NCI-H2107 (cell line): ENCODE measurements around the gene PRIM2.
"Not testable (repeated sequence)": the region's sequence is repeated elsewhere in the genome, so short reads cannot be mapped to it uniquely, and the experiment has no call there.

Experiments
- DNase-seq: peaks from one replicate; lab custom pipeline; 2025; lab: John Stamatoyannopoulos, UW

Gene PRIM2

DNA sequence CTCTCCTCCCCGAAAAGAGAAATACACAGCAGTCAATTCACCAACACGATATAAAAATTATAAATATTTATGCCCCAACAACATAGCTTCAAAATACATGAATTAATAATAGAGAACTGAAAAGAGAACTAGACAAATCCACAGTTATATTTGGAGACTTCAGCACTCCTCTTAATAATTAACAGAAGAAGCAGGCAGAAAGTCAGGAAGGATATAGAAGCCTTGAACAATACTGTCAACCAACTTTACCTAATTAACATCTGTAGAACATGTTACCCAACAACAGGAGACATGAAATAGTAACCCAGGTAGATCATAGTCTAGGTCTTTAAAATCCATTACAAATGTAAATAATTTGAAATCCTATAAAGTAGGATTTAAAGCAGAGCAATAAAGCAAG is 293.2 kb downstream of the PRIM2 start:
- not testable (repeated sequence) for DNase-seq

DNA sequence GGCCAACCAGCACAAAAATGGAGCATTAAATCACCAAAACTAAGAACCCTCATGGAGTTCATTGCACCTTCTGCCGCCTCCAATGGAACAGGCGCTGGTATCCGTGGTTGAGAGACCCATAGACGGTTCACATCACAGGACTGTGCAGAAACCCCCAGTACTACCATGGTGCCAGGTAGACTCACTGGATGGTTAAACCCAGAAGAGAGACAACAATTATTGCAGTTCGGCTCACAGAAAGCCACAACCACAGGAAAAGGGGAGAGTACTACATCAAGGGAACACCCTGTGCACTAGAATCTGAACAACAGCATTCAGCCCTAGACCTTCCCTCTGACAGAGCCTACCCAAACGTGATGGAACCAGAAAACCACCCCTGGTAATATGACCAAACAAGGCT is 301.5 kb downstream of the PRIM2 start:
- not testable (repeated sequence) for DNase-seq

DNA sequence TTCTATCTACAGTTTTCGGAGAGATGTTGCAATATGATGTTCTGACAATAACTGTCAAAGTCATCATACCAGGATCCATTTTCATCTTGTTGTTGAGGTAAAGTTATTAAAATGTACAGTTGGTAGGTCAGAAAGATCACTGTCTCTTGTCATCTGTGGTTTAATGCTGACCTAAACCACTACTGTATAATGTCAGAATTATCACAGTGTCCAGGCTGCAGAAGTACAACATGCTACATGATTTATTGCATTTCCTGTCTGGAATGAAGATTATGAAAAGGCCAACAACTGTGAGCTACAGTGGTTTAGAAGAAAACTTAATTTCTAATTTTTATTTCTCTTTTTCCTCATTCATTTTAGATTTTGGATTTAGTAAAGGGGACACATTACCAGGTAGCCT is 314.3 kb downstream of the PRIM2 start:
- DNase-seq = not testable (repeated sequence)

DNA sequence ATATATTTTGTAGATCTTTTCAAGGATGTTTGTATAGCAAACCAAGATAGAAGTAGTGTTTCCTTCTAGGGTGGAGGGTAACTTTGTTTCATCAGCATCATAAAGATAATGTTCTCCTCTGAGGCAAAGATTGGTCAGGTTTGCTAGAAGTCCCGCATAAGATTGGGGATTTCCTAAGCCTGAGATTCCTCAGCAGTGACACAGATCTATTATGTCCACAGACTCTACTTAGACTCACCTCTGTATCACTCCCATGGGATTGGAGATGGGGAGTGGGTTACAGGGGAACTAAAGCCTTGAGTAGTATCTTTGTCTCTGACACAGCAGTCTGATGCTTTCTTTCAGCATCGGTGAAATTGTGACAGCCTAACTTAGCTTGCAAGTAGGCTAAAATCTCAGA is 341.1 kb downstream of the PRIM2 start:
- not testable (repeated sequence) for DNase-seq

DNA sequence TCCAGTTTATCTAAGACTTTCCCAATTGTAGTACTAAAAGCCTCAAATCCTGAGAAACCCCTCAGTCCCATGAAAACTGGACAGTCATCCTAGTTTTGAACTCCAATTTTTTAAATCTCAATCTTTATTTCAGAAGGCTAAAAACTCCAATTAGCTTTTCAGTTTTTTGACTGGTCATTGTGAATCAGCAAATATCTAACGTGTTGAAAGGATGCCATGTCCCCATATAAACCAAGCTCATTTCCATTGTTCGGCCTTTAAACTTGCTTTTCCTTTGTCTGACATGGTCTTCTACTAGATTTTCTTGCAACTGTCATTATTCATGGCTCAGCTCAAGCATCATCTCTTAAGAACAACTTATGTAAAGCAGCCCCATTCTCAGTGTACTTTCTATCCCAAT is 342.4 kb downstream of the PRIM2 start:
- DNase-seq = not testable (repeated sequence)

DNA sequence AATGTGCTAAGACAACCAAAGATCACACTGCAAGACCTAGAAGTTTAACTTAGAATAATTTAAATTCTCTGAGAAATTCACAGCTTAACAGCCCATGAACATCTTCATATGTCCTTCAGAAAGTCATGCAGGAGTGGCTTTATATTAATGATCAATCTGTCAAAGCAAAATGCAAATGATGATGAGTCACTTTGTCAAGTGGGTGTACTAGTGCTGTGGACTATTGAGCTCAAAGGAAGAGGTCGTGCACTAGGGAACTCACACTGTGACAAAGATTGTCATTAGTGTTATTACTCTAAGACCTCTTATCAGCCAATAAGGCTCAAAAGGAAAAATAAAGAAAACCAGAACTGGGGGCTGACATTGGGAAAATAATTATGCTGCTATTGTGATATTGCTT is 343.5 kb downstream of the PRIM2 start:
- DNase-seq = not testable (repeated sequence)

DNA sequence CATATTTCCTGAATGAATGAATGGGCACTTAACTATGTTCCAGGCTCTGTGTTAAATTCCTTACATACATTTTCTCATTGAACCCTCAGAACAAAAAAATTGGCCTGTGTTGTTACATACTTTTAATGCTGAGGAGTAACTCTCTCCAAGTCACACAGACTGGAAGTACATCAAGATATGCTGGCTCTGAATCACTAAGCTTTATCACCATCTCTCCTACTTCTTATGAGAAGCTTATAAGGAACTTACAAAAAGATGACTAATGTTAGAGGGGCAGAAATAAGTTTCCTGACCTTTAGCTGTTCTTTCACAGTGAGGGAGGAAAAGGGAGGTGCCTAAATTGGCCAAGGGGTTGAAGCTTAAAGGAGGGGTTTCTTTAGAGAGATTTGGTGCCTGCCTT is 350.7 kb downstream of the PRIM2 start:
- not testable (repeated sequence) for DNase-seq

DNA sequence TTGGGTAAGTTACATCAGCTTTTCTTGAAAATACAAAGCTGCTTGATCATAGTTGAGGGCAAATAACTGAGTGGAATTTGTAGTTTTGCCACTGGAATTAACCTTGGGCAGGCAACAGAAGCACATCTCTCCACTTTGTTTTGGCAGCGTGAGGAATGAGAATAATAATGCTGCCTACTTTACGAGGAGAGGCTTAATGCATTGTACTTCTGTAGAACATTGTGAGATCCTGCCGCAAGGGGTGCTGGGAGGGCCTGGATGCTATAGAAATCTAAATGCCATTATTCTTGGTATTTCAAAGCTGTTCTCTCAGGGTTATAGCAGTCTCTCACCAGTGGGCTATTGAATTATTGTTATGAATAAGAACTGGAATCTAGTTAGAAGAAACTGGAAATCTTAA is 353.8 kb downstream of the PRIM2 start:
- DNase-seq = not testable (repeated sequence)

DNA sequence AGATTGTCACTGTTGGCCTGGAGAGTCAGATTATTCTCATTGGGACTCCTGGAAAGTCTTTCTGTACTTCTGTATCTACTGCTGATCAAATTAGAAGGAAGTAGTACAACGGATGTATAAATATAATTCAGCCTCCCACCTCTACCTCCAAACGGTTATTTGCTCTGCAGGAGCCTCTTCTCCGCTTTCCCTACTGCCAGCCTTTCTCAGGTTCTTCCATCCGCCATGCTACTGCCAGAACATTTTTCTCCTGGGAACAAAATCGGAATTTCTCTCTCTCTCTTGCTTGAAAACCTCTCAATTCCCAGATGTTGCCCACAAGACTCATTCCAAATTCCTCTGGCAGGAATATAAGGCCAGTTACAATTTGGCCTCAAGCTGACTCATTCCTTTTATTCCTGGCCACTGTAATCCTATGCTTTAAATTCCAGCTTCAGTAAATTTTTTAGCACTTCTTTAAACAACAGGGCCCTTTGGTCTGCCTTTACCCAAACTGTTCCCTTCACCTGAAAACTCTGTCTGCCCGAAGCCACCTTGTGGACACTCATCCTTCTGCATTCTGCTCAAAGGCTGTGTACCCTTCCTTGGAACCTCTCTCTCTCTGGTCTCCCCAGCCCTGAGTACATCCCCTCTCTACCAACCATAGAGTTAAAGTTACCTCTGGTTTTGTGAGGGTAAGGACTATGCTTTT is 354.7 kb downstream of the PRIM2 start:
- not testable (repeated sequence) for DNase-seq

DNA sequence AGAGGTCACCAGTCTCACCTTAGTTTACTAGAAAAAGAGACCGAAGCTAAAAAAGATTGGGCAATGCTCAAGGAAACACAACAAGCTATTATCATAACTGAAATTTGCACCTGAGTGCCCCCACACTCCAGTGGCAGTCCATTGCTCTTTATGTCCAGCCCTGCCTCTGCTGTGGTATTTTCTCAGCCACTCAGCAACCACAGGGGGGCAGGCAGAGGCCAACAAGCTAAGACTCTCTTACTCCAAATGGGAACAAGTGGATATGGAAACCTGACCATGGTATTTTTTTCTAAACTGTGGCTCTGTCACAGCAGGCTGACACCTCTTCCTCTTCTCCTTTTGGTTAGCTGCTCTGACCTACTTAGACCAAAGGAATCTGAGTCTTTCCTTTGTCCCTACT is 355.9 kb downstream of the PRIM2 start:
- not testable (repeated sequence) for DNase-seq

DNA sequence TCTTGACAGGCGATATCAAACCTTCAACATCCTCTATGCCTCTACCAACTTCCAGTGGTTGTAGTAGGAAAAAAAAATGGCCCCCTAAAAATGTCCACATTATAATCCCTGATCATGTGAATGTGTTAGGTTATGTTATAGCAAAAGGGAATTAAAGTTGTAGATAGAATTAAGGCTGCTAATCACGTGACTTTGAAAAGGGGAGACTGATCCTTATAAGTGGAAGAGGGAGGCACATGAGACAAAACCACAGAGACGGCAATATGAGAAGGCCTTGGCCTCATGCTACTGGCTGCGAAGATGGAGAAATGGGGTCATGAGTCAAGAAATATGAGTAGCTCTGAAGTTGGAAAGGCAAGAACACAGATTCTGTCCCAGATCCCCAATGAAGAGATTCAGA is 358.0 kb downstream of the PRIM2 start:
- not testable (repeated sequence) for DNase-seq

DNA sequence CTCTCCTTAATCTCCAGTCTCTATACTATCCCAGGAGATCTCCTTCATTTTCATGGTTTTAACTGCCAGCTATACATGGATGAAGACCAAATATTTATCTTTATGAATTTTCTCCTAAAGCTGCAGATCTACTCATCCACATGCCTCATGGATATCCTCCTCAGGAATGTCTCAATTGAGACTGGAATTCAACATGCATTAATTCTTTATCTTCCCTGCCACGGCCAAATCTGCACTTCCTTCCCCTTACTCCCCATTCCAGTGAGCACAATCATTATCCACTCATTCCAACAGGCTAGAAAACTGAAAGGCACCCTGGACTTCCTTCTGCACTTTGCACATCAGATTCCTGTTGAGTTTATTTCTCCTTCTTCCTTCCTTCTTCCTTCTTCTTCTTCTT is 379.0 kb downstream of the PRIM2 start:
- not testable (repeated sequence) for DNase-seq
